AML-193 (cell line): ENCODE measurements around the gene TBC1D4.

ENCODE experiments used
- DNase-seq, 2 experiments: peaks; one replicate each; lab custom pipeline; 2025; lab: John Stamatoyannopoulos, UW

TBC1D4 gene

GRCh38 chr13:75418186-75418843 is 63.7 kb downstream of the TBC1D4 start:
- no peak for DNase-seq

DNA sequence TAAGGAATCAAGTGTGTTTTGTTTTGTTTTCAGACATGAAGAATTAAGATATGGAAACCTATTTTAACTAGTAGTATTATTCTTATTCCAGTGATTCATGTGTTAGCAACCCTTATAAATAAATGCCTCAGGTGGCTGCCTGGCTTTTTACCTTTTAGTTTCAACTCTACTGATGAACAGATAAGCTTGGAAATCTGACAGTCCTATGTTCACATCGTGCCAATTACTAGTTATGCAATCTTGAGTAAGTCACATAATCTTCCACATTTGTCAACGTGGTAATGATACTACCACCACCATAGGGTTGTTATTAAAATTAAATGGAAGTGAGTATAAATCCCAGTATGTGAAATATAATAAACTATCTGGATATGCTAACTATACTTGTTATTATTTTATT is 64.3 kb downstream of the TBC1D4 start:
- DNase-seq, result peak; percentile 60 to 61

- no peak for DNase-seq
Measured at GRCh38 chr13:75417012-75417384, 65.0 kb downstream of the TBC1D4 start.

DNA sequence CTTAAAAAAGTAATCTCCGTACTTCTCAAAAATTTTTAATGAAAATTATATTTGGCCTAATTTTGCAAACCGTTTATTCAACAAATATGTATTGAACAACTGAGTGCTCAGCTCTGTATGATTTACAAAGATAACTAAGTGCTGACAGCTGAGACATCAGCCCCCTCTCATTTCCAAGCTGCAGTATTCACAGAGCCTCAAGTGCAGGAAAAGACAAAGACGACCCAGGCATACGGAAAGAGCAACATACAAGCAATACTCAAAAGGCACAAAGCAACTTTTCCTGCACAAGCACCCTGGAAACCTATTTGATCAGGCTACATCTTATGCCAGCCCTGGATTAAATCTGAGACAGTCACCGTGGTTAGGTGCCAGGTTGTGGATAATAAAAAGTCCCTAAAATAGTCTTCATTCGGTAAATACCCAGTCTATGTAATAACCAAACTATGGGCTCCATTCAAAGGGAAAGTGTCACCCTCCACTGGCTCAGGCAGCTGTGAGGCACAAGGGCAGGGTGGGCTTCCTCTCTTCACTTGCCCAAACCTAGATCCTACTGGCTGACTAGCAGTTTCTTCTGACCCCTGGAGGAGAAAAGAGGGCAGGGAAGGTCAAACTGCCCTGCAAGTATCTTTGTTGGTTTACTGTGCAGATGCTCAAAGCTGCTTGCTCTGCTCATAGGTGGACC is 65.5 kb downstream of the TBC1D4 start:
- no peak for DNase-seq

DNA sequence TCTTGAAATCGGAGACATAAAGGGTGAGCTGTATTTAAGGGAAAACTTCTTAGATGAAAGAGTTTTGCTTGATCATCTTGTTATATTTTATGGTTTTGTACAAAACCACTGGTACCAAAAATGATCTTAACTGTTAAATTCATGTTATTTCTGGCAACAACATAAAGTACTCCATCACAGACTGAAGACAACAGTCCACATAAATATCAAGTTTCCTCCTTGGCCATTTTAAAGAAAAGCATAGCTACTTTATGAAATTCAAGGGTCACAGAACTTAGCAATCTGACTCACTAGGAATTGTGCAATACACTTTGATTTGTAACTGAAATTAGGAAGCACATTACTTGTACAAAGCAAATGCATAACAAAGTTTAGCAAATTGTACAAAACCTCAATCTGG is 66.3 kb downstream of the TBC1D4 start:
- peak; percentile 93 to 96 for DNase-seq

- DNase-seq, result no peak
Measured at GRCh38 chr13:75415171-75415570, 66.8 kb downstream of the TBC1D4 start.

DNA sequence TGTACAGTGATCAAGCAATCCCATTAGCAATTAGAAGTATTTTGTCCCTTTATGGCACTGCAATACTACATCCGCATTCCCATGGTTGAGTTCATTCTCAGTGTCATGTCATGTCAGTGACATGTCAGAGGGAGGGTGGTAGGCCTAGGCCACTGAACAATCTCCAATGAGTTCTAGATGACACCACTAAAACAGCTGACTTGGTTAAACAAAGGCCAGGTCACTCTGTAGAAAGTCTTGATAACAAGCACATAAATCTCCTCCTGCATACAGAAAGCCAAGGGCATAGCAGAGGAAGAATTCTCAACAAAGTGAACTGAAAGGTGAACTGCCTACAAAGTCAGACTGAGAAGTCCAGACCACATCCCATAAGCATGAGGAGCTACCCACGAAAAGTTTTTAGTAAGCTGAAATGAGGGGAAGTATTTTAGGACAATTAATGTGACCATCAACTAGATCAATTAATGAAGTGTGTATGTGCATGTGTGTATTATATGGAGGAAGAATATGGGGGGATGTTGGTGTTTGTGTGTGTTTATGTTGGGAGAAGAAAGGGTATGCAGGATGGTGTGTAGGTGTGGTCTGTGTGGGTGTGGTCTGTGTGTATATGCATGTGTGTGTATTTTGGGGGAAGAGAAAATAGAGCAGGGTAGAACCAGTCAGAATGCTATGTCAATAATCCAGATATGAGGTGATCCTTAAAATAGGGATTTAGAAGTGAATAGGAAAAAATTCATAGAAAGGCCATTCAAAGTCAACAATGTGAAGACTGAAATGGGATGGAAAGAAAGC is 67.7 kb downstream of the TBC1D4 start:
- DNase-seq, result no peak

- no peak for DNase-seq
Measured at GRCh38 chr13:75411924-75412537, 69.9 kb downstream of the TBC1D4 start.

DNA sequence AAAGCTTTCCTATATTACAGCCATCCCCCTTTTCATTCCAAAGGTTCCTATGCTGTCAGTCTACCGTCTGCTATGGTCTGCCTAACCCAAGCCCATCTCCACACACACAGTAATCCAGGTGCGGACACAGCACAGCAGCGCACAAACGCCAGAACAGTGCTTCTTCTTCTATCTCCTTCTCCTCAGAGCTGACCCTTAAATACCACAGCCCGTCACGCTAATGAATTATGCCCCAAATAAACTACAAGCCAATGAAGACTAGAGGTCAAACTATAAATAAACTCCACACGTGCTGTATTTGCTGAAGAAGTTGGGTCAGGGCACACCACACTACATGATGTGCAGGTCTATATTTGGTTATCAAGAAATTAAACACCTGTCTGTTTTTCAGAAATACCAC is 71.8 kb downstream of the TBC1D4 start:
- no peak for DNase-seq

DNA sequence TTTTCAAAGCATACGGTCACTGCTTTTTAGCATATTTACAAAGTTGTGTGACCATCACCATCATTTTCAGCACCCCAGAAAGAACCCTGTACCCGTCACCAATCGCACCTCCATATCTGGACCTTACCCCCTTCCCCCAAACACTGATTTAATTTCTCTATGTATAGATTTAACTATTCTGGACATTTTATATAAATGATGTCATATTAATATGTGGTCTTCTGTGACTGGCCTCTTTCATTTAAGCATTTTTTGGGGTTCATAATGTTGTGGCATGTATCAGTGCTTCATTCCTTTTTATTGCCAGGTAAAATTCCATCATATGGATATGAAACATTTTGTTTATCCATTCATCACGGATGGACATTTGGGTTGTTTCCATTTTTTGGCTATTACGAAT is 74.0 kb downstream of the TBC1D4 start:
- no peak for DNase-seq

DNA sequence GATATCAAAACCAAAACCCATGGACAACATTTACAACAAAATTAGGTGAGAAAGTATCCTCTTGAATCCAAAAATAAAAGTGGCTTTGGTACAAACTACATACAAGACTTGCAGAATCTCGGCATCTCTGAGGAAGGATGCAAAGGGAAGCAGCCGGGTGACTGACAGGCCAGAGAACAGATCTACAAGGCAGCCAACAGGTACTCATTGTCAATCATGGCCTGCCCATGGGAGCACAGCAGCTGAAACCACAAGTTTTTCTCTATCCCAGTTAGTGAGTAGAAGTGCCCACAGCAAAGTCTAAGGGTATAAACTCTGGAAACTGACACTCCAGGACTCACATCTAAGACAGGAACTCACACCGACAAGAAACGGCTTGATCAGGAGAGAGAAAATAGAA is 74.5 kb downstream of the TBC1D4 start:
- DNase-seq, result no peak

- DNase-seq, result no peak
Measured at GRCh38 chr13:75405976-75406703, 75.8 kb downstream of the TBC1D4 start.

GRCh38 chr13:75404726-75405125 is 77.2 kb downstream of the TBC1D4 start:
- DNase-seq, result no peak

DNA sequence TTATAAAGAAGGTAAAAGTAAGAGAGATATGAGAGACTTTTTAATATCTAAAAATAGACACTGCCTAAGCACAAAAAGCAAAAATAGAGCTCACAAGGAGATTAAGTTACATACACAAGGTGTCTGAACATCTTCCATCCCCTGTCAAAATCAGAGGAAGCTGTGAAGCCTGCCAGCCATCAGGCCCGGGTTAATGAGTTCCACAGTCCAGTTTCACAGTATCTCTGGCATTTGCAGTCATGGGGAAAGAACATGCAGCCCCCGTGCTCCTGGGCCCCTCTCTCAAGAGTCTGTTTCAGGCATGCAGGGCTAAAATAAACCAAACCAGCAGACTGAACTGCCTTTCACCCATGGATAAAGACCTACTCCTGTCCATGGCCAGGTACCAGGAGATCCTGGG is 79.2 kb downstream of the TBC1D4 start:
- no peak for DNase-seq

DNA sequence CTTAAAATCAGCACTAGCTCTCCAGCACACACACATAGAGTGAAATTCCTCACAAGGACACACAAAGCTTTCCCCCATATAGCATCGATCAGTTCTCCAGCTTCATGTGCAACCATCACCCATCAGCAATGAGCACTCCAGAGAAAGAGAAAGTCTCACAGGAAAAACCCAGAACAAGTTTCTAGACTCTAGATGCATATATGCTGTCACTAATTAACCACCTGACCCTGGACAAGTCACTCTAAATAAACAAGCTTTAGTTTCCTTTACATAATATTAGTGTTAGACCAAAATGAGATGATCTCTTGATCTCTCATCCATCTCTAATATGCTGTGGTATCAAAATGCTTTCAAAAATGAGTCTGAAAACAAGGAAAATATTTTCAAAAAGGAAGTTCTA is 81.2 kb downstream of the TBC1D4 start:
- no peak for DNase-seq

DNA sequence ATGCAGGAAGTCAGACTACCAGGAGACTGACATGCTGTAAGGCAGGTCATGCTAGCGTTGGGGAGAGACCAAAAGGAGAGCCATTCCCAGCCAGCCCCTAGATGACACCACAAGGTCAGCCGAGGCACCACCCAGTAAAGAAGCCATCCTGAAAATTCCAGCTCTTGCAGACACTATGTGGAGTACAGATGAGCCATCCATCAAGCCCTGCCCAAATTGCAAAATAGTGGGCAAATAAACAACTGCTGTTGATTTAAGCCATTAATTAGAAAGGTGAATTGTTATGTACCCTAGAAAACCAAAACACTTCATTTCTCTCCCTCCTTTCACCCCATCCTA is 82.1 kb downstream of the TBC1D4 start:
- DNase-seq, result no peak

GRCh38 chr13:75399168-75399878 is 82.6 kb downstream of the TBC1D4 start:
- no peak for DNase-seq

DNA sequence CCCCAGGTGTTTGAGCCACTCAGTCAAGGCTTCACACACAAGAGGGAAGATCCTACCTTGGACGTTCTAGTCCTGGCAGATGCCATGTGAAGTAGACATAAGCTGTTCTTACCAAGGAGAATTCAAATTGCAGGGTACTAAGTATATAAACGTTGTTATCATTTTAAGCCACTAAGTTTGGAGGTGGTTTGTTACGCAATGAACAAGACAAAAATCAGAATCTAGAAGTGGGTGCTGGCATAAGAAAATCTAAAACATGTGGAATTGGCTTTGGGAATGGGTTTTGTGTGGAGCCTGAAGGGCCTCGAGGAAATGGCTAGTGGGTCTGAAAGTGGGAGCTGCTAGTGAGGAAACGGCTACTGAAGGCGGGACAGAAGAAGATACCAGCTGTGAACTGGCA is 83.9 kb downstream of the TBC1D4 start:
- DNase-seq, result no peak

DNA sequence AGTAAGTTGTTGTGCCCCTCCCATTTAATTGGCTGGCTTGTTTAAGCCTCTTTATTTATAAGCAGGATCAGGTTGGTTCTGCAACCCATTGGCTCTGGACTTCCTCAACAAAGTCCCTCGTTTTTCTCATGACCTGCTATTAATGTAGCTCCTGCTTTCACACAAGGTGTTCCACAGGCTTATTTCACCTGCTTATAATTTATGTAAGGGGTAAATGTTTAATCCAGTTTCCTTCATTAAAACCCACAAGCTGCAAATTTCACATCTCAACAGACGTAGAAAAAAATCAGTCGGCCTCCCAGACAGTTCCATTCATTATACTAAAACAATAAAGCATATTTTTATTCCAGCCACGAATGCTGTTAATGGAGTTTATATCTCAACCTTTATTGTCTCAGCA is 86.1 kb downstream of the TBC1D4 start:
- DNase-seq, result no peak

GRCh38 chr13:75395066-75395465 is 86.9 kb downstream of the TBC1D4 start:
- peak; percentile 82 to 85 for DNase-seq

GRCh38 chr13:75393839-75394520 is 88.0 kb downstream of the TBC1D4 start:
- peak in 1 of 2 experiments; percentile 8 for DNase-seq
